ENCODE results near the gene TGM2. TPM values are rescaled to one million over a fixed set of nuclear protein-coding genes. Genes with fewer than 3 reads are reported as not detected.

The TGM2 gene
- total and polyA plus RNA-seq, 9 of the 15 experiments (the other 6 are each of a cell fraction or from before 2014, with no cell fraction given): 5.5 to 78.5 (median 37.6) TPM

GRCh38 chr20:38159957-38160756 lies 4.9 kb downstream of the TGM2 start (continued):
- TF ChIP-seq MBD1 (CRISPR knock-in tag; IDR thresholded peaks at IDR 0.05) (no peak), GATAD2A (IDR thresholded peaks at IDR 0.05) (no peak; the same call in 1 of the 2 replicates), TSC22D4 (tag; IDR thresholded peaks at IDR 0.05) (no peak), TAF9B (IDR thresholded peaks at IDR 0.05; ENCODE audit: partially characterized antibody) (no peak), SNIP1 (IDR thresholded peaks at IDR 0.05; ENCODE audit: low read depth) (no peak), POLR2G (IDR thresholded peaks at IDR 0.05; ENCODE audit: low read depth, low read length) (no peak), MAFG (tag; conservative IDR thresholded peaks at IDR 0.05) (no peak), ZNF3 (CRISPR knock-in tag; IDR thresholded peaks at IDR 0.05) (no peak), MED1 (CRISPR knock-in tag; IDR thresholded peaks at IDR 0.05; ENCODE audit: borderline replicate concordance) (no peak), TCFL5 (CRISPR knock-in tag; conservative IDR thresholded peaks at IDR 0.05) (no peak), PHB (CRISPR knock-in tag; IDR thresholded peaks at IDR 0.05) (no peak)
- TF ChIP-seq, protein P1, sequence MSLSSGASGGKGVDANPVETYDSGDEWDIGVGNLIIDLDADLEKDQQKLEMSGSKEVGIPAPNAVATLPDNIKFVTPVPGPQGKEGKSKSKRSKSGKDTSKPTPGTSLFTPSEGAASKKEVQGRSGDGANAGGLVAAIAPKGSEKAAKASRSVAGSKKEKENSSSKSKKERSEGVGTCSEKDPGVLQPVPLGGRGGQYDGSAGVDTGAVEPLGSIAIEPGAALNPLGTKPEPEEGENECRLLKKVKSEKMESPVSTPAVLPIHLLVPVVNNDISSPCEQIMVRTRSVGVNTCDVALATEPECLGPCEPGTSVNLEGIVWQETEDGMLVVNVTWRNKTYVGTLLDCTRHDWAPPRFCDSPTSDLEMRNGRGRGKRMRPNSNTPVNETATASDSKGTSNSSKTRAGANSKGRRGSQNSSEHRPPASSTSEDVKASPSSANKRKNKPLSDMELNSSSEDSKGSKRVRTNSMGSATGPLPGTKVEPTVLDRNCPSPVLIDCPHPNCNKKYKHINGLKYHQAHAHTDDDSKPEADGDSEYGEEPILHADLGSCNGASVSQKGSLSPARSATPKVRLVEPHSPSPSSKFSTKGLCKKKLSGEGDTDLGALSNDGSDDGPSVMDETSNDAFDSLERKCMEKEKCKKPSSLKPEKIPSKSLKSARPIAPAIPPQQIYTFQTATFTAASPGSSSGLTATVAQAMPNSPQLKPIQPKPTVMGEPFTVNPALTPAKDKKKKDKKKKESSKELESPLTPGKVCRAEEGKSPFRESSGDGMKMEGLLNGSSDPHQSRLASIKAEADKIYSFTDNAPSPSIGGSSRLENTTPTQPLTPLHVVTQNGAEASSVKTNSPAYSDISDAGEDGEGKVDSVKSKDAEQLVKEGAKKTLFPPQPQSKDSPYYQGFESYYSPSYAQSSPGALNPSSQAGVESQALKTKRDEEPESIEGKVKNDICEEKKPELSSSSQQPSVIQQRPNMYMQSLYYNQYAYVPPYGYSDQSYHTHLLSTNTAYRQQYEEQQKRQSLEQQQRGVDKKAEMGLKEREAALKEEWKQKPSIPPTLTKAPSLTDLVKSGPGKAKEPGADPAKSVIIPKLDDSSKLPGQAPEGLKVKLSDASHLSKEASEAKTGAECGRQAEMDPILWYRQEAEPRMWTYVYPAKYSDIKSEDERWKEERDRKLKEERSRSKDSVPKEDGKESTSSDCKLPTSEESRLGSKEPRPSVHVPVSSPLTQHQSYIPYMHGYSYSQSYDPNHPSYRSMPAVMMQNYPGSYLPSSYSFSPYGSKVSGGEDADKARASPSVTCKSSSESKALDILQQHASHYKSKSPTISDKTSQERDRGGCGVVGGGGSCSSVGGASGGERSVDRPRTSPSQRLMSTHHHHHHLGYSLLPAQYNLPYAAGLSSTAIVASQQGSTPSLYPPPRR (CRISPR knock-in tag; IDR thresholded peaks at IDR 0.05; ENCODE audit: borderline replicate concordance): peak; percentile 85; the same call in 1 of the 2 replicates
- TF ChIP-seq, protein P2, sequence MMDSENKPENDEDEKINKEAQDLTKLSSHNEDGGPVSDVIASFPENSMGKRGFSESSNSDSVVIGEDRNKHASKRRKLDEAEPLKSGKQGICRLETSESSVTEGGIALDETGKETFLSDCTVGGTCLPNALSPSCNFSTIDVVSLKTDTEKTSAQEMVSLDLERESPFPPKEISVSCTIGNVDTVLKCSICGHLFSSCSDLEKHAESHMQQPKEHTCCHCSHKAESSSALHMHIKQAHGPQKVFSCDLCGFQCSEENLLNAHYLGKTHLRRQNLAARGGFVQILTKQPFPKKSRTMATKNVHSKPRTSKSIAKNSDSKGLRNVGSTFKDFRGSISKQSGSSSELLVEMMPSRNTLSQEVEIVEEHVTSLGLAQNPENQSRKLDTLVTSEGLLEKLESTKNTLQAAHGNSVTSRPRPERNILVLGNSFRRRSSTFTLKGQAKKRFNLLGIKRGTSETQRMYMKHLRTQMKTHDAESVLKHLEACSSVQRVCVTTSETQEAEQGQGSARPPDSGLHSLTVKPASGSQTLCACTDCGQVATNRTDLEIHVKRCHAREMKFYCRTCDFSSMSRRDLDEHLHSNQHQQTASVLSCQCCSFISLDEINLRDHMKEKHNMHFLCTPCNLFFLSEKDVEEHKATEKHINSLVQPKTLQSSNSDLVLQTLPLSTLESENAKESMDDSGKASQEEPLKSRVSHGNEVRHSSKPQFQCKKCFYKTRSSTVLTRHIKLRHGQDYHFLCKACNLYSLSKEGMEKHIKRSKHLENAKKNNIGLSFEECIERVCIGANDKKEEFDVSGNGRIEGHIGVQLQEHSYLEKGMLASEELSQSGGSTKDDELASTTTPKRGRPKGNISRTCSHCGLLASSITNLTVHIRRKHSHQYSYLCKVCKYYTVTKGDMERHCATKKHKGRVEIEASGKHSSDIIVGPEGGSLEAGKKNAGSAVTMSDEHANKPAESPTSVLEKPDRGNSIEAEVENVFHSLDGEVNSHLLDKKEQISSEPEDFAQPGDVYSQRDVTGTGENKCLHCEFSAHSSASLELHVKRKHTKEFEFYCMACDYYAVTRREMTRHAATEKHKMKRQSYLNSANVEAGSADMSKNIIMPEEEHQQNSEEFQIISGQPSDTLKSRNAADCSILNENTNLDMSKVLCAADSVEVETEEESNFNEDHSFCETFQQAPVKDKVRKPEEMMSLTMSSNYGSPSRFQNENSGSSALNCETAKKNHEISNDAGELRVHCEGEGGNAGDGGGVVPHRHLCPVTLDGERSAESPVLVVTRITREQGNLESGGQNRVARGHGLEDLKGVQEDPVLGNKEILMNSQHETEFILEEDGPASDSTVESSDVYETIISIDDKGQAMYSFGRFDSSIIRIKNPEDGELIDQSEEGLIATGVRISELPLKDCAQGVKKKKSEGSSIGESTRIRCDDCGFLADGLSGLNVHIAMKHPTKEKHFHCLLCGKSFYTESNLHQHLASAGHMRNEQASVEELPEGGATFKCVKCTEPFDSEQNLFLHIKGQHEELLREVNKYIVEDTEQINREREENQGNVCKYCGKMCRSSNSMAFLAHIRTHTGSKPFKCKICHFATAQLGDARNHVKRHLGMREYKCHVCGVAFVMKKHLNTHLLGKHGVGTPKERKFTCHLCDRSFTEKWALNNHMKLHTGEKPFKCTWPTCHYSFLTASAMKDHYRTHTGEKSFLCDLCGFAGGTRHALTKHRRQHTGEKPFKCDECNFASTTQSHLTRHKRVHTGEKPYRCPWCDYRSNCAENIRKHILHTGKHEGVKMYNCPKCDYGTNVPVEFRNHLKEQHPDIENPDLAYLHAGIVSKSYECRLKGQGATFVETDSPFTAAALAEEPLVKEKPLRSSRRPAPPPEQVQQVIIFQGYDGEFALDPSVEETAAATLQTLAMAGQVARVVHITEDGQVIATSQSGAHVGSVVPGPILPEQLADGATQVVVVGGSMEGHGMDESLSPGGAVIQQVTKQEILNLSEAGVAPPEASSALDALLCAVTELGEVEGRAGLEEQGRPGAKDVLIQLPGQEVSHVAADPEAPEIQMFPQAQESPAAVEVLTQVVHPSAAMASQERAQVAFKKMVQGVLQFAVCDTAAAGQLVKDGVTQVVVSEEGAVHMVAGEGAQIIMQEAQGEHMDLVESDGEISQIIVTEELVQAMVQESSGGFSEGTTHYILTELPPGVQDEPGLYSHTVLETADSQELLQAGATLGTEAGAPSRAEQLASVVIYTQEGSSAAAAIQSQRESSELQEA (IDR thresholded peaks at IDR 0.05; ENCODE audit: low read depth): no peak
